Keratinocyte (primary cell): Measurements from ENCODE around the gene VPS37B.

ENCODE experiments used
- EZH2 ChIP-seq: IDR thresholded peaks from one replicate; pipeline ENCODE4 v1.6.1; 2012; ENCODE audit warnings: inconsistent platforms, mild to moderate bottlenecking, low read length, moderate library complexity
- TF ChIP-seq, protein P1 (sequence below), 3 experiments: IDR thresholded peaks in 1 of 3; conservative IDR thresholded peaks in 1 of 3; optimal IDR thresholded peaks in 1 of 3; 2 replicates in 2 of 3; 3 replicates in 1 of 3; pipeline versions ENCODE3 to v1.5.1; 2011; ENCODE audit warnings: low read length in 3 of 3, mild to moderate bottlenecking in 3 of 3, moderate library complexity in 2 of 3, control low read depth in 1 of 3, inconsistent platforms in 1 of 3; ENCODE audit not compliant: insufficient read depth in 2 of 3; ENCODE audit errors: extremely low read depth in 1 of 3

DNA sequence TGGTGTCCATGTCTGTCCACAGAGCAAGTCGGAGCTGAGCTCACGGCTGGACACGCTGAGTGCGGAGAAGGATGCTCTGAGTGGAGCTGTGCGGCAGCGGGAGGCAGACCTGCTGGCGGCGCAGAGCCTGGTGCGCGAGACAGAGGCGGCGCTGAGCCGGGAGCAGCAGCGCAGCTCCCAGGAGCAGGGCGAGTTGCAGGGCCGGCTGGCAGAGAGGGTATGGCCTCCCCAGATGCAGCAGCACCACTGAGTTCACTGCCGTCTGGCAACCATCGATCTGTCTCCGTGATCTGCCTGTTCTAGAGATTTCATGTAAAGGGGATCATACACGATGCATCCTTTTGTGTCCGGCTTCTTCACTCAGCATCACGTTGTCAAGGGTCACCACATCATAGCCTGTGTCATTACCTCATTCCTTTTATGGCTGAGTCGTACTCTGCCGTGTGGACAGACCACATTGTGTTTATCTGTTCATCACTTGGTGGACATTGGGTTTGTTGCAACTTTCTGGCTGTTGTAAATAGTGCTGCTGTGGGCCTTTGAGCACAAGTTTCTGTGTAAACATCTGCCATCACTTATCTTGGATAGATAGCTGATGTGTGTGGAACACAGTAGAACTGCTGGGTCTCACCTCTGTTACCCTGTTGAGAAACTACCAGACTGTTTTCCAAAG, 38.8 kb downstream of the VPS37B start:
- TF ChIP-seq, protein P1, sequence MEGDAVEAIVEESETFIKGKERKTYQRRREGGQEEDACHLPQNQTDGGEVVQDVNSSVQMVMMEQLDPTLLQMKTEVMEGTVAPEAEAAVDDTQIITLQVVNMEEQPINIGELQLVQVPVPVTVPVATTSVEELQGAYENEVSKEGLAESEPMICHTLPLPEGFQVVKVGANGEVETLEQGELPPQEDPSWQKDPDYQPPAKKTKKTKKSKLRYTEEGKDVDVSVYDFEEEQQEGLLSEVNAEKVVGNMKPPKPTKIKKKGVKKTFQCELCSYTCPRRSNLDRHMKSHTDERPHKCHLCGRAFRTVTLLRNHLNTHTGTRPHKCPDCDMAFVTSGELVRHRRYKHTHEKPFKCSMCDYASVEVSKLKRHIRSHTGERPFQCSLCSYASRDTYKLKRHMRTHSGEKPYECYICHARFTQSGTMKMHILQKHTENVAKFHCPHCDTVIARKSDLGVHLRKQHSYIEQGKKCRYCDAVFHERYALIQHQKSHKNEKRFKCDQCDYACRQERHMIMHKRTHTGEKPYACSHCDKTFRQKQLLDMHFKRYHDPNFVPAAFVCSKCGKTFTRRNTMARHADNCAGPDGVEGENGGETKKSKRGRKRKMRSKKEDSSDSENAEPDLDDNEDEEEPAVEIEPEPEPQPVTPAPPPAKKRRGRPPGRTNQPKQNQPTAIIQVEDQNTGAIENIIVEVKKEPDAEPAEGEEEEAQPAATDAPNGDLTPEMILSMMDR (optimal IDR thresholded peaks at IDR 0.05 in 1 of 3, IDR thresholded peaks at IDR 0.05 in 1 of 3, conservative IDR thresholded peaks at IDR 0.05 in 1 of 3; ENCODE audit: extremely low read depth in 1 of 3, insufficient read depth in 2 of 3, low read length in 3 of 3): no peak
- TF ChIP-seq EZH2: no peak
